GM19438 (cell line): ENCODE data around the gene PCDHGA8.
A peak's percentile ranks its signal among the peaks of the same experiment; 100 is the strongest.
"Not testable (repeated sequence)": the region's sequence is repeated elsewhere in the genome, so short reads cannot be mapped to it uniquely, and the experiment has no call there.

Experiments used
- ATAC-seq: cut with Tn5 transposase; IDR thresholded peaks from one replicate; pipeline ENCODE4 v1.9.1; 2021; ENCODE audit warnings: low read depth; ENCODE audit not compliant: unreplicated experiment

The PCDHGA8 gene

GRCh38 chr5:141399555-141400258 lies 7.3 kb downstream of the PCDHGA8 start:
- no peak for ATAC-seq

- ATAC-seq, result no peak
Observed at GRCh38 chr5:141402553-141403243, 10.3 kb downstream of the PCDHGA8 start, which contains the start of gene PCDHGA9. Gene PCDHGA9, plus strand, starts transcription at chr5:141402778. Its CDS starts 175 bp downstream, at chr5:141402953.

GRCh38 chr5:141403387-141403786 lies 11.0 kb downstream of the PCDHGA8 start:
- ATAC-seq, result no peak

DNA sequence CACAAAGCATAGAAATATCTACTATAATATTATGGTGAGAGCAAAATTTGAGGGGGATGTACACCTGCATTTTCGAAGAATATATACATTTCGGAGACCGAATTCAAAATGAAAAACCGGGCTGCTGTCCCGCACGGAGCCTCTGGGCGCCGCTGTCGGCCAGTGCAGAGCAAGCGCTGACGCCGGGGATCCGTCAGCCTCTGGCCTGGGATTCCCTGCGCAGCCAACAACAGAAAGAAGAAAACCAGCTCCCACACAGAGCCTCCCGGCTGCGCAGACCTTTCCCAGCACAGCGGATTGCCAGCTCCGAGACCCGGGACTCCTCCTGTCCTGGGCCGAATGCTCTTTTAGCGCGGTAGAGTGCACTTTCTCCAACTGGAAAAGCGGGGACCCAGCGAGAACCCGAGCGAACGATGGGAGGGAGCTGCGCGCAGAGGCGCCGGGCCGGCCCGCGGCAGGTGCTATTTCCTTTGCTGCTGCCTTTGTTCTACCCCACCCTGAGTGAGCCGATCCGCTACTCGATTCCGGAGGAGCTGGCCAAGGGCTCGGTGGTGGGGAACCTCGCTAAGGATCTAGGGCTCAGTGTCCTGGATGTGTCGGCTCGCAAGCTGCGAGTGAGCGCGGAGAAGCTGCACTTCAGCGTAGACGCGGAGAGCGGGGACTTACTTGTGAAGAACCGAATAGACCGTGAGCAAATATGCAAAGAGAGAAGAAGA lies 15.5 kb downstream of the PCDHGA8 start, which contains the start of gene PCDHGB6:
Gene PCDHGB6, plus strand, starts transcription at position 232 of the 716 bp plus-strand sequence. Its CDS starts 182 bp downstream, at position 414.
- peak; percentile 76 for ATAC-seq

DNA sequence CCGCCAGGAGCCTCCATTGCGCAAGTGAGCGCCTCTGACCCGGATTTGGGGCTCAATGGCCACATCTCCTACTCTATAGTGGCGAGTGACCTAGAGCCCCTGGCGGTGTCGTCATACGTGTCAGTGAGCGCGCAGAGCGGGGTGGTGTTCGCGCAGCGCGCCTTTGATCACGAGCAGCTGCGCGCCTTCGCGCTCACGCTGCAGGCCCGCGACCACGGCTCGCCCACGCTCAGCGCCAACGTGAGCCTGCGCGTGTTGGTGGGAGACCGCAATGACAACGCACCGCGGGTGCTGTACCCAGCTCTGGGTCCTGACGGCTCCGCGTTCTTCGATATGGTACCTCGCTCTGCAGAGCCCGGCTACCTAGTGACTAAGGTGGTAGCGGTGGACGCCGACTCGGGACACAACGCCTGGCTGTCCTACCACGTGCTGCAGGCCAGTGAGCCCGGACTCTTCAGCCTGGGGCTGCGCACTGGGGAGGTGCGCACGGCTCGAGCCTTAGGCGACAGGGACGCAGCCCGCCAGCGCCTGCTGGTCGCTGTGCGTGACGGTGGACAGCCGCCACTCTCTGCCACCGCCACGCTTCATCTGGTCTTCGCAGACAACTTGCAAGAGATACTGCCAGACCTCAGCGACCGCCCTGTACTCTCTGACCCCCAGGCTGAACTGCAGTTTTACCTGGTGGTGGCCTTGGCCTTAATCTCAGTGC lies 17.3 kb downstream of the PCDHGA8 start:
- ATAC-seq, result no peak

DNA sequence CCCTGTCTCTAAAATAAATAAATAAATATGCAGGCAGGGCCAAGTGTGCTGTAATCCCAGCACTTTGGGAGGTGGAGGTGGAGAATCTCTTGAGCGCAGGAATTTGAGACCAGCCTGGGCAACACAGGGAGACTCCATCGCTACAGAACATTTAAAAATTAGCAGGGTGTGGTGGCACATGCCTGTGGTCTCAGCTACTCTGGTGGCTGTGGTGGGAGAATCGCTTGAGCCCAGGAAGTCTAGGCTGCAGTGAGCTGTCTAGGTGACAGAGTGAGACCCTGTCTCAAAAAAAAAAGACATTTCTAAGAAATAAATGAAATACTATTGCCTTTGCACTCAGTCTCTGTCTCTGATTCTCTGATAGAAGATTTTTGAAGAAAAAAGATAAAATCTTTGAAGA lies 19.1 kb downstream of the PCDHGA8 start:
- ATAC-seq, result no peak

- peak; percentile 76 for ATAC-seq
Observed at GRCh38 chr5:141412854-141413539, 20.6 kb downstream of the PCDHGA8 start, which contains the start of gene PCDHGA10. Gene PCDHGA10, plus strand, starts transcription at chr5:141412987. Its CDS starts 189 bp downstream, at chr5:141413176.

DNA sequence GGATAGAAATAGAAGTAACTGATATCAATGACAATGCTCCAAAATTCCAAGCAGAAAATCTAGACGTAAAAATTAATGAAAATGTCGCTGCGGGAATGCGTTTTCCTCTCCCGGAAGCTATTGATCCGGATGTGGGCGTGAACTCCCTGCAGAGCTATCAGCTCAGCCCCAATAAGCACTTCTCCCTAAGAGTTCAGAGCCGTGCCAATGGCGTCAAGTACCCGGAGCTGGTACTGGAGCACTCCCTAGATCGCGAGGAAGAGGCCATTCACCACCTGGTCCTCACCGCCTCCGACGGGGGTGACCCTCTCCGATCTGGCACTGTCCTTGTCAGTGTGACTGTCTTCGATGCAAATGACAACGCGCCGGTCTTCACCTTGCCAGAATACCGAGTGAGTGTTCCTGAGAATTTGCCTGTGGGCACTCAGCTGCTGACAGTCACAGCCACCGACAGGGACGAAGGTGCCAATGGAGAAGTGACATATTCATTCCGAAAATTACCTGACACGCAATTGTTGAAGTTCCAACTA lies 21.2 kb downstream of the PCDHGA8 start:
- ATAC-seq, result peak; percentile 39

DNA sequence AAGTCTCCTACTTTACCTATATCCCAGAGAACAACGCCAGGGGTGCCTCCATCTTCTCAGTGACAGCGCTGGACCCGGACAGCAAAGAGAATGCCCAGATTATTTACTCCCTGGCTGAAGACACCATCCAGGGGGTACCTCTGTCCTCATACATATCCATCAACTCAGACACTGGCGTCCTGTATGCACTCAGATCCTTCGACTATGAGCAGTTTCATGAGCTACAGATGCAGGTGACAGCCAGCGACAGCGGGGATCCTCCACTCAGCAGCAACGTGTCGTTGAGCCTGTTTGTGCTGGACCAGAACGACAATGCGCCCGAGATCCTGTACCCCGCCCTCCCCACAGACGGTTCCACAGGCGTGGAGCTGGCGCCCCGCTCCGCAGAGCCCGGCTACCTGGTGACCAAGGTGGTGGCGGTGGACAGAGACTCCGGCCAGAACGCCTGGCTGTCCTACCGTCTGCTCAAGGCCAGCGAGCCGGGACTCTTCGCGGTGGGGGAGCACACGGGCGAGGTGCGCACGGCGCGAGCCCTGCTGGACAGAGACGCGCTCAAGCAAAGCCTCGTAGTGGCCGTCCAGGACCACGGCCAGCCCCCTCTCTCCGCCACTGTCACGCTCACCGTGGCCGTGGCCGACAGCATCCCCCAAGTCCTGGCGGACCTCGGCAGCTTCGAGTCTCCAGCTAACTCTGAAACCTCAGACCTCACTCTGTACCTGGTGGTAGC lies 22.3 kb downstream of the PCDHGA8 start:
- ATAC-seq, result not testable (repeated sequence)

DNA sequence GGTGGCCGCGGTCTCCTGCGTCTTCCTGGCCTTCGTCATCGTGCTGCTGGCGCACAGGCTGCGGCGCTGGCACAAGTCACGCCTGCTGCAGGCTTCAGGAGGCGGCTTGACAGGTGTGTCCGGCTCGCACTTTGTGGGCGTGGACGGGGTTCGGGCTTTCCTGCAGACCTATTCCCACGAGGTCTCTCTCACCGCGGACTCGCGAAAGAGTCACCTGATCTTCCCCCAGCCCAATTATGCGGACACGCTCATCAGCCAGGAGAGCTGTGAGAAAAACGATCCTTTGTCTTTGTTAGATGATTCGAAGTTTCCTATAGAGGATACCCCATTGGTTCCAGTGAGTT lies 22.8 kb downstream of the PCDHGA8 start:
- not testable (repeated sequence) for ATAC-seq

DNA sequence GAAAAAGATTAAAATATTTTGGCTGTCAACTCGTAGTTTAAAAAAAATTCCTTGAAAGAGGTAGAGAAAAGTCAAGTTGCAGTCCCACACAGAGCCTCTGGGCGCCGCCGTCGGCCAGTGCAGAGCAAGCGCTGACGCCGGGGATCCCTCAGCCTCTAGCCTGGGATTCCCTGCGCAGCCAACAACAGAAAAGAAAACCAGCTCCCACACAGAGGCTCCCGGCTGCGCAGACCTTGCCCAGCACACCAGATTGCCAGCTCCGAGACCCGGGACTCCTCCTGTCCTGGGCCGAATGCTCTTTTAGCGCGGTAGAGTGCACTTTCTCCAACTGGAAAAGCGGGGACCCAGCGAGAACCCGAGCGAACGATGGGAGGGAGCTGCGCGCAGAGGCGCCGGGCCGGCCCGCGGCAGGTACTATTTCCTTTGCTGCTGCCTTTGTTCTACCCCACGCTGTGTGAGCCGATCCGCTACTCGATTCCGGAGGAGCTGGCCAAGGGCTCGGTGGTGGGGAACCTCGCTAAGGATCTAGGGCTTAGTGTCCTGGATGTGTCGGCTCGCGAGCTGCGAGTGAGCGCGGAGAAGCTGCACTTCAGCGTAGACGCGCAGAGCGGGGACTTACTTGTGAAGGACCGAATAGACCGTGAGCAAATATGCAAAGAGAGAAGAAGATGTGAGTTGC lies 25.2 kb downstream of the PCDHGA8 start, which contains the start of gene PCDHGB7:
Gene PCDHGB7, plus strand, starts transcription at position 184 of the 679 bp plus-strand sequence. Its CDS starts 183 bp downstream, at position 367.
- ATAC-seq, result not testable (repeated sequence)

DNA sequence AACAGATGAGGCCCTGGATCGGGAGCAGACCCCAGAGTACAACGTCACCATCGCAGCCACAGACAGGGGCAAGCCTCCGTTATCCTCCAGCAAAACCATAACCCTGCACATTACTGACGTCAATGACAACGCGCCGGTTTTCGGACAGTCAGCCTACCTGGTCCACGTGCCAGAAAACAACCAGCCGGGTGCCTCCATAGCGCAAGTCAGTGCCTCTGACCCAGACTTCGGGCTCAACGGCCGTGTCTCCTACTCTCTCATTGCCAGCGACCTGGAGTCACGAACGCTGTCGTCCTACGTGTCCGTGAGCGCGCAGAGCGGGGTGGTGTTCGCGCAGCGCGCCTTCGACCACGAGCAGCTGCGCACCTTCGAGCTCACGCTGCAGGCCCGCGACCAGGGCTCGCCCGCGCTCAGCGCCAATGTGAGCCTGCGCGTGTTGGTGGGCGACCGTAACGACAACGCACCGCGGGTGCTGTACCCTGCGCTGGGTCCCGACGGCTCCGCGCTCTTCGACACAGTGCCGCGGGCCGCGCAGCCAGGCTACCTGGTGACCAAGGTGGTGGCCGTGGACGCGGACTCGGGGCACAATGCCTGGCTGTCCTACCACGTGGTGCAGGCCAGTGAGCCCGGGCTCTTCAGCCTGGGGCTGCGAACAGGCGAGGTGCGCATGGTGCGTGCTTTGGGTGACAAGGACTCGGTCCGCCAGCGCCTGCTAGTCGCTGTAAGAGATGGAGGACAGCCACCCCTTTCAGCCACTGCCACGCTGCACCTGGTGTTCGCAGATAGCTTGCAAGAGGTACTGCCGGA lies 26.8 kb downstream of the PCDHGA8 start:
- no peak for ATAC-seq

- ATAC-seq, result no peak
Observed at GRCh38 chr5:141420855-141421488, 28.5 kb downstream of the PCDHGA8 start, which contains the start of gene PCDHGA11. Gene PCDHGA11, plus strand, starts transcription at chr5:141421051. Its CDS starts 177 bp downstream, at chr5:141421228.

GRCh38 chr5:141421489-141421855 lies 29.0 kb downstream of the PCDHGA8 start:
- ATAC-seq, result no peak

- no peak for ATAC-seq
Observed at GRCh38 chr5:141422742-141423291, 30.4 kb downstream of the PCDHGA8 start.

DNA sequence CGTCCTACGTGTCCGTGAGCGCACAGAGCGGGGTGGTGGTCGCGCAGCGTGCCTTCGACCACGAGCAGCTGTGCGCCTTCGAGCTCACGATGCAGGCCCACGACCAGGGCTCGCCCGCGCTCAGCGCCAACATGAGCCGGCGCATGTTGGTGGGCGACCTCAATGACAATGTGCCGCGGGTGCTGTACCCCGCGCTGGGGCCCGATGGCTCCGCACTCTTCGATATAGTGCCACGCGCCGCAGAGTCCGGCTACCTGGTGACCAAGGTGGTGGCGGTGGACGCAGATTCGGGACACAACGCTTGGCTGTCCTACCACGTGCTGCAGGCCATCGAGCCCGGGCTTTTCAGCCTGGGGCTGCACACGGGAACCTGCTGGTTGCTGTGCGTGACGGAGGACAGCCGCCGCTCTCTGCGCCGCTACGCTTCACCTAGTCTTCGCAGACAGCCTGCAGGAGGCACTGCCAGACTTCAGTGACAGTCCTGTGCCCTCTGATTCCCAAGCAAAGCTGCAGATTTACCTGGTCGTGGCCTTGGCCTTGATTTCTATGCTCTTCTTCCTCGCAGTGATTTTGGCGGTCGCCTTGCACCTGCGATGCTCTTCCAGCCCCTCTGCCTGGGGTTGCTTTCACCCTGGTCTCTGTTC lies 35.5 kb downstream of the PCDHGA8 start:
- ATAC-seq, result no peak
